Pancreas (tissue), 10 donors: ENCODE measurements around the gene PDE4B. TPM values are rescaled to one million over a fixed set of nuclear protein-coding genes. Genes with fewer than 3 reads are reported as not detected.
A peak's percentile ranks its signal among the peaks of the same experiment; 100 is the strongest.

Experiments used
- ATAC-seq, 4 donors: fragments of 200-7000 bp; cut with Tn5 transposase; one replicate each; pipeline versions ENCODE4 v1.8.0 to v1.9.1; 2020; ENCODE audit warnings: mild to moderate bottlenecking in 4 of 4, moderate library complexity in 4 of 4
- DNase-seq, 6 donors: peaks; one replicate each; pipeline ENCODE4 v3.0.0-alpha.2; 2020
- FAIRE-seq: peaks from 2 replicates; lab custom pipeline; 2012; peaks lifted over from hg19 to GRCh38; lab: Jason Lieb, UNC
- H3K27ac ChIP-seq, 4 donors: fragments of 200-600 bp; sonication (generic); 1 replicate in 3 of 4; 2 replicates in 1 of 4; pipeline versions ENCODE4 v1.5.0 to v1.8.0; 2020
- H3K27me3 ChIP-seq, 4 donors: fragments of 200-600 bp; one replicate each; pipeline ENCODE4 v1.8.0; 2021
- H3K36me3 ChIP-seq, 3 donors: fragments of 200-600 bp; sonication (generic) in 1 of 3; one replicate each; pipeline versions ENCODE4 v1.5.0 to v1.8.0; 2020 to 2021
- H3K4me1 ChIP-seq, 3 donors: fragments of 200-600 bp; one replicate each; pipeline ENCODE4 v1.8.0; 2021
- H3K4me3 ChIP-seq, 4 donors: fragments of 200-600 bp; sonication (generic) in 2 of 4; one replicate each; pipeline versions ENCODE4 v1.5.0 to v1.8.0; 2020 to 2021
- H3K9me3 ChIP-seq, 4 donors: fragments of 200-600 bp; one replicate each; pipeline ENCODE4 v1.8.0; 2021
- CTCF ChIP-seq, 4 donors: fragments of 200-600 bp; sonication (generic) in 3 of 4; IDR thresholded peaks; one replicate each; pipeline versions ENCODE4 v1.5.0 to v1.8.0; 2021; ENCODE audit warnings: antibody characterized with exemption in 4 of 4
- WGBS, 2 donors: extraction: QIAGEN DNeasy Blood & Tissue Kit; methylation state at CpG; one replicate each; pipeline ENCODE4 v1.1.7; 2013; 5-methylcytosine and 5-hydroxymethylcytosine counted together
- intact Hi-C, 3 donors: fragments of 100-400 bp; cut with DNase I; formaldehyde crosslinking; loops; one replicate each; pipeline versions ENCODE4 v1.11.1 to v1.14.2; 2022
- polyA plus RNA-seq, 2 donors: library from polyadenylated mRNA; stranded (reverse); fragments of 200-250 nt; gene quantifications; one replicate each; pipeline ENCODE4 v1.2.3, GENCODE V29; 2013
- total RNA-seq, 6 donors: library from RNA; stranded (reverse); fragmentation: NEBNext Ultra II Directional in 4 of 6; extraction: Animal tissue kit (Norgen Biotek cat#: 25700) in 4 of 6; gene quantifications; one replicate each; pipeline versions ENCODE4 v1.2.1 to v1.2.4, GENCODE V29; 2021 to 2023
- donor health status: healthy with polysubstance abuse.
- donor health status: DM: no; HTN: no; CAD: no; lungs with moderate emphysema.
- donor health status: DM: no; HTN: no; CAD: no.
- donor health status: control.
- donor health status: control.
- donor health status: Bipolar disorder and iron deficiency.
- donor health status: DM: yes; HTN: yes; CAD: no.
- donor health status: DM: no; HTN: no; CAD: no.
- donor health status: DM: no; HTN: no; CAD: no.
- donor health status: DM: yes; HTN: yes; CAD: no.

The PDE4B gene
- total and polyA plus RNA-seq, 8 donors = 0.23 to 3.7 (median 0.92) TPM

DNA sequence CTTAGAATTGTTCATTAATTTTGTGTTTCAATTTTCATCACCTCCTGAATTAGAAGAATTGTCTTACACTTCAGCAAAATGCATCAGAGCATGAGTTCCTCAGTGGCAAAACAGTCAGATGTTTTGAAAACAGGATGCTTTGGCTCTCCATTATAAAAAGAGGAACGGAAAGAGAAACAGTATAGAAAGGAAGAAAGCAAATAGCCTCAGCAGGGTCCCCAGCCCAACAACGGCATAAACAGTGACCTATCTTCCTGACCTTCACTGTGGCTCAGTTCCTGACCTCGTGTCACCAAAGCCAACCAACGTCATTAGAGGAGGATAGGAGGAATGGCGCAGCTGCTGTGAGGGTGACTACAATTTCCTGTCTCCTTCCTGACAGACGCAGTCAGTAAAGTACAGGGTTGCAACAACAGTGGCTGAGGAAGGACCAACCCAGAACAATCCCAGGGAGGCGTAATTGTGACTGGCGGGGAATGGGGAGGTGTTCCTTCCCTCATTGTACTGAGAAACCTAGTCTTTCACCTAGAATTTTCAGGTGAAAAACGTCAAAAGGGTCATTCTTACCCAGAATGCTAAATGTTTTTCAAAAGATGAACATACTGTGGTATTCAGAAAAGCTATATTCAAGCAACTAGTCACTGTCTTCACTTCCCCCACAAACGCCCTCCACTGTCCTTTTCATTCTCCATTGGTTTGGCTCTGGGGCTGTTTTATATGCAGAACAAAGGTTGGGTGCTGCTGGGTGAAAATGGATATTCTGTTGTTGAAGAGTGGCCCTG lies 543.4 kb downstream of the PDE4B start:
- TF ChIP-seq CTCF (IDR thresholded peaks at IDR 0.05) = no peak
- intact Hi-C loops = no loop called here
- peak in 3 of 4 donors; percentile 46 to 69 (median 67) for ATAC-seq
- no peaks in the 10 kb centered on the region for H3K36me3 ChIP-seq
- no peak for FAIRE-seq
- H3K27ac ChIP-seq = peak overlapping the region in 2 of 4 donors; percentile 51 to 65
- H3K27me3 ChIP-seq = peaks cover 0 to 6% (median 3%) of the 10 kb centered on the region in 4 donors
- H3K4me3 ChIP-seq = peak overlapping the region in 1 of 4 donors; percentile 0
- peaks cover 0 to 7% (median 0%) of the 10 kb centered on the region in 3 donors for H3K4me1 ChIP-seq
- H3K9me3 ChIP-seq = no peaks in the 10 kb centered on the region
- peak in 1 of 6 donors; percentile 57 for DNase-seq
- whole genome bisulfite sequencing, 2 donors = 50 to 61% methylated on average over 10 of the region's 10 CpGs

DNA sequence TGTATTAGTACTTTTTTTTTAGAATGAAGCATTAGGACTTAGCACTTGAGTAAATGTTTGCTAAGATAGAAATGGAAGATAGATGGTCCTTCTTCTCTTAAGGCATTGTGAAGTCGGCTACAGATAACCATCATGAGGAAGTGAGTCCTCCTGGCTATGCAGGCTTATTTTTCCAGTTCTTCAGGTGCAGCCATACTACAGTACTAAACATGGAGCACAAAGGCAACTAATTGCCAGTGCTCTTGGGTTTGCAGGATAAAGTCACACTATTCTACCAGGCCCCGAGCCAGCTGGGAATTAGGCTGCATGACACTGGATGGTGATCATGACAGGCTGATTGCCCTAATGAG lies 543.9 kb downstream of the PDE4B start:
- intact Hi-C loops = no loop called here
- ATAC-seq (no peak), FAIRE-seq (no peak), DNase-seq (no peak)
- H3K27me3 ChIP-seq = peaks cover 0 to 6% (median 3%) of the 10 kb centered on the region in 4 donors
- H3K27ac ChIP-seq = peak overlapping the region in 2 of 4 donors; percentile 51 to 65
- H3K4me1 ChIP-seq = peaks cover 0 to 2% (median 0%) of the 10 kb centered on the region in 3 donors
- no peaks in the 10 kb centered on the region for H3K36me3 ChIP-seq
- 87 to 91% methylated on average over 2 of the region's 2 CpGs for WGBS, 2 donors
- TF ChIP-seq CTCF (IDR thresholded peaks at IDR 0.05) = no peak
- H3K4me3 ChIP-seq = no peak overlapping the region
- H3K9me3 ChIP-seq = no peaks in the 10 kb centered on the region

DNA sequence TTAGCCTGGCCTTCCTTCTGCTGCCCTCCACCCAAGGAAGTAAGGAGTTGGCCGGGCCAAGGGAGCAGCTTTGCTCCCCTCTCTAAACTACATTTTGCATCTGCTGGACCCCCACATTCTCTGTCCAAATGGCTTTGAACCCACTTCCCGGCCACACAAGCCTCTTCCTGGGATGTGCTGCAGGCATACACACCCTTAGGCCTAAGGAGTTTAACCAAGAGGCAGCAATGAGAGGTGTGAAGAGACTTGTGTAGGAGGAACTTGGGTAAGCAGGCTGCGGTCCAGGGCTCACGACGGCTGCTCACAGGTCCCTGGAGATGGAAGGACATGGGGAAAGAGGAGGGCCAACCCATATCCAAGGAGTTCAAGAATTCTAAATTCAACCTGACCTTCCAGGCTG lies 544.6 kb downstream of the PDE4B start:
- no peak for TF ChIP-seq CTCF (IDR thresholded peaks at IDR 0.05)
- intact Hi-C loops = no loop called here
- DNase-seq (no peak), FAIRE-seq (no peak), ATAC-seq (no peak)
- Histone ChIP-seq H3K27me3 (peaks cover 0 to 6% (median 3%) of the 10 kb centered on the region in 4 donors), H3K27ac (peak overlapping the region in 2 of 4 donors; percentile 51 to 65), H3K36me3 (no peaks in the 10 kb centered on the region), H3K4me3 (no peak overlapping the region), H3K9me3 (no peaks in the 10 kb centered on the region), H3K4me1 (no peaks in the 10 kb centered on the region)
- WGBS, 2 donors = 89 to 91% methylated on average over 5 of the region's 5 CpGs

DNA sequence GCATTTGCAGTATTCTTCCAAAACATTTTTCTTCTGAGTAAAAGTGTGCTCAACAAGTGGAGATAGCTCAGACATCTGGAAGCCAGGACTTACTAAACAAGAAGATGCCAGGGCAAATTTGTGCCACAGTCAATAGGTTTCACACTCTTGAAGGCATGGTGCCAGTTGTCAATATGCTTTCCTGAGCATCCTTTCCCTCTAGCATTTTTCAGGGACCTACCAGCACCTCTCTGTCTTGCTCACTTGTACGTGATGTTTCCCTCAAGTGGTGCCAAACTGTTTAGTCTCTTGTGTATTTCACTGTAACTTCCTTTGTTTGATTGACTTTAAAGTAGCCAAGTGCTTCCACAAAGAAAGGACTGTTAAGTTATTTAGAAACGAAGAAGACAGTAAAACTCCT lies 547.2 kb downstream of the PDE4B start:
- Histone ChIP-seq H3K27ac (no peak overlapping the region), H3K27me3 (no peaks in the 10 kb centered on the region), H3K9me3 (no peaks in the 10 kb centered on the region), H3K4me3 (no peak overlapping the region), H3K4me1 (no peaks in the 10 kb centered on the region), H3K36me3 (no peaks in the 10 kb centered on the region)
- FAIRE-seq (no peak), DNase-seq (no peak), ATAC-seq (no peak)
- WGBS, 2 donors = 42 to 44% methylated on average over 2 of the region's 2 CpGs
- intact Hi-C loops = no loop called here
- no peak for TF ChIP-seq CTCF (IDR thresholded peaks at IDR 0.05)
